Measurements from ENCODE around the gene MYH11.

MYH11 gene

DNA sequence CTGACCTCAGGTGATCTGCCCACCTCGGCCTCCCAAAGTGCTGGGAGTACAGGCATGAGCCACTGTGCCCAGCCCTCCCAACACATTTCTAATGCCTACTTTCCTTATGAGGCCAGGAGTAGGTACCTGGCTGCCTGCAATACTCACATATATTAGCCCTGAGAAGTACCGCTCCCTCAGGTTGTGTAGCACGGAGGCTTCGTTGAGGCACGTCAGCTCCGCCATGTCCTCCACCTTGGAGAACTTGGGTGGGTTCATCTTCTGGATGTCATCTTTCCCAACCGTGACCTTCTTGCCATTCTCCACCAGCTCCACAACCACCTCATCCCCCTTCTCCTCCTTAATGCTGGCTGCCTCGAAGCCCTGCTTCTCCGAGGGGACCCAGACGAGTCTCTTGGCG is 19.1 kb downstream of the MYH11 start:
- Histone ChIP-seq H3K27ac (ENCODE audit: poor library complexity, severe bottlenecking) (no peak overlapping the region), H3K36me3 (ENCODE audit: low read depth) (no peaks in the 10 kb centered on the region), H3K4me3 (ENCODE audit: severe bottlenecking) (no peak overlapping the region), H3K9me3 (ENCODE audit: severe bottlenecking) (no peaks in the 10 kb centered on the region), H3K4me1 (ENCODE audit: insufficient read depth, poor library complexity, severe bottlenecking) (no peaks in the 10 kb centered on the region), H3K27me3 (ENCODE audit: insufficient read depth, poor library complexity, severe bottlenecking) (no peaks in the 10 kb centered on the region)
- ATAC-seq (ENCODE audit: low read depth), result no peak
- no peak for DNase-seq (ENCODE audit: low spot score)
- TF ChIP-seq, protein P1, sequence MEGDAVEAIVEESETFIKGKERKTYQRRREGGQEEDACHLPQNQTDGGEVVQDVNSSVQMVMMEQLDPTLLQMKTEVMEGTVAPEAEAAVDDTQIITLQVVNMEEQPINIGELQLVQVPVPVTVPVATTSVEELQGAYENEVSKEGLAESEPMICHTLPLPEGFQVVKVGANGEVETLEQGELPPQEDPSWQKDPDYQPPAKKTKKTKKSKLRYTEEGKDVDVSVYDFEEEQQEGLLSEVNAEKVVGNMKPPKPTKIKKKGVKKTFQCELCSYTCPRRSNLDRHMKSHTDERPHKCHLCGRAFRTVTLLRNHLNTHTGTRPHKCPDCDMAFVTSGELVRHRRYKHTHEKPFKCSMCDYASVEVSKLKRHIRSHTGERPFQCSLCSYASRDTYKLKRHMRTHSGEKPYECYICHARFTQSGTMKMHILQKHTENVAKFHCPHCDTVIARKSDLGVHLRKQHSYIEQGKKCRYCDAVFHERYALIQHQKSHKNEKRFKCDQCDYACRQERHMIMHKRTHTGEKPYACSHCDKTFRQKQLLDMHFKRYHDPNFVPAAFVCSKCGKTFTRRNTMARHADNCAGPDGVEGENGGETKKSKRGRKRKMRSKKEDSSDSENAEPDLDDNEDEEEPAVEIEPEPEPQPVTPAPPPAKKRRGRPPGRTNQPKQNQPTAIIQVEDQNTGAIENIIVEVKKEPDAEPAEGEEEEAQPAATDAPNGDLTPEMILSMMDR (IDR thresholded peaks at IDR 0.05; ENCODE audit: poor library complexity, severe bottlenecking), result no peak

DNA sequence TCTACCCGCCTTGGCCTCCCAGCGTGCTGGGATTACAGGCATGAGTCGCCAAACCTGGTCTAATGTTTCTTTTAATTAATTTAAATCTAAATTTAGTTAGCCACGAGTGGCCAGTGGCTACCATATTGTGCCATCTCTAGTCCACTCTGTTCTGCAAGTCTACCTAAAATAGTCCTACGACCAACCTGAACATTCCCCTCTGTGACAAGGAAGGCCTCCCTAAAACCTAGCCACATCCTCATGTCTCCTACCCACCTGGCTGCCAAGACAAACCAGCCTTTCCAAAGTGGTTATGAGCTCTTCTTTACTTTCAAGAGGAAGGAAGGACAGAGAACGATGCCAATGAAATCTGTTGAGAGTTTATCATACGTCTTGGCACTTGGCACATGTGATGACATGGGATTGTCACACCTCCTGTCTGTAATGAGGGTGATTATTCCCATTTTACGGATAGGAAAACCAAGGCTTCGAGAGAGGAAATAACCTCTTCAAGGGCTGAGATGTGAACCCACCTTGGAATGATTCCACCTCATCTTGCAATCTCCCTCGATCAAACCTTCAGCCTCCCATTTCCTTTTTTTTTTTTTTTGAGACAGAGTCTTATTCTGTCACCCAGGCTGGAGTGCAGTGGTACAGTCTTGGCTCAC is 19.7 kb downstream of the MYH11 start:
- Histone ChIP-seq H3K4me1 (ENCODE audit: insufficient read depth, poor library complexity, severe bottlenecking) (no peaks in the 10 kb centered on the region), H3K27me3 (ENCODE audit: insufficient read depth, poor library complexity, severe bottlenecking) (no peaks in the 10 kb centered on the region), H3K27ac (ENCODE audit: poor library complexity, severe bottlenecking) (no peak overlapping the region), H3K4me3 (ENCODE audit: severe bottlenecking) (no peak overlapping the region), H3K36me3 (ENCODE audit: low read depth) (no peaks in the 10 kb centered on the region), H3K9me3 (ENCODE audit: severe bottlenecking) (no peaks in the 10 kb centered on the region)
- ATAC-seq (ENCODE audit: low read depth) (no peak), DNase-seq (ENCODE audit: low spot score) (no peak)
- TF ChIP-seq, protein P1 (IDR thresholded peaks at IDR 0.05; ENCODE audit: poor library complexity, severe bottlenecking), result no peak

DNA sequence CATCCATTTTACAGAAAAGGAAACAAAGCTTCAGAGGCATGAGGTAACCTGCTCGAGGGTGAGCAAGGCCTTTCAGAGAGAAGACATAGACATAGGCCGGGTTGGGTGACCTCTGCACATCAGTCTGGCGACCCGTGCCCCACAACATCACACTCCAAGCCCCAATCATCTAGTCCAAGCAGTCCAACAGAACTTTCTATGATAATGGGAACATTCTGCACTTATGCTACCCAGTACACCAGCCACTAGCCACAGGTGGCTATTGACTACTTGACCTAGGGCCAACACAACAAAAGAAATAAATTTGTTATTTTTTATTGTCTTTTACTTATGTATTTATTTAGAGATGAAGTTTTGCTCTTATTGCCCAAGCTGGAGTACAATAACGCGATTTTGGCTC is 20.8 kb downstream of the MYH11 start:
- DNase-seq (ENCODE audit: low spot score), result no peak
- TF ChIP-seq, protein P1 (IDR thresholded peaks at IDR 0.05; ENCODE audit: poor library complexity, severe bottlenecking), result no peak
- ATAC-seq (ENCODE audit: low read depth), result no peak
- H3K27me3 ChIP-seq (ENCODE audit: insufficient read depth, poor library complexity, severe bottlenecking), result no peaks in the 10 kb centered on the region
- H3K4me1 ChIP-seq (ENCODE audit: insufficient read depth, poor library complexity, severe bottlenecking), result no peaks in the 10 kb centered on the region
- no peak overlapping the region for H3K27ac ChIP-seq (ENCODE audit: poor library complexity, severe bottlenecking)
- H3K4me3 ChIP-seq (ENCODE audit: severe bottlenecking), result no peak overlapping the region
- H3K9me3 ChIP-seq (ENCODE audit: severe bottlenecking), result no peaks in the 10 kb centered on the region
- no peaks in the 10 kb centered on the region for H3K36me3 ChIP-seq (ENCODE audit: low read depth)

DNA sequence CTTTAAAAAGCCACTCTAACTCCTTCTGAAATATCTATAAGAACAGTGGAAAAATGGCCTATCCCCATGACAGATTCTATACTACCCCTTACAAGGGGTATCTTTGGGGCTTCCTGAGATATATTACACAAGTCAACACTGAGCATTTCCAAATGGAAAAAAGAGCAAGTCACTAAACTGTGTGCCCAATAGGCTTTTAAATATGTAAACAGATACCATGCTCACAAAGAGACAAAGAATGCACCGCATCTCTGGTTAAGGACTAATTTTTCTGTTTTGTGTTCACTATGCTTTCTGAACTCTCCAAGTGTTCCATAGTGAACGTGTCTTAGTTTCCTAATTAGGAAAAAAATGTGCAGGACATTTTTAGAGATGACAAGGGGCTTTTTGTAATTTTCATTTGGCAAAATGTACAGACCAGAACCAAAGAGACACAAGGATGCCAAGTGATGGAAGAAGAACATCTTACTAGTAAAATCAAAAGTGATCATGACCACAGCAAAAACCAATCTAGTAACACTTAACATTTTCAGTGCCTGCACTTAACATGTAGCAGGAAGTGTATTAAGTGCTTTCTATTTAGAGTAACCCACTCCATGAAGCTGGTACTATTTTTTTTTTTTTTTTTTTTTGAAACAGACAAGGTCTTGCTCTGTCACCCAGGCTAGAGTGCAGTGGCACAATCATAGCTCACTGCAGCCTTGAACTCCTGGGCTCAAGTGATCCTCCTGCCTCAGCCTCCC is 21.5 kb downstream of the MYH11 start:
- Histone ChIP-seq H3K4me3 (ENCODE audit: severe bottlenecking) (no peak overlapping the region), H3K27me3 (ENCODE audit: insufficient read depth, poor library complexity, severe bottlenecking) (no peaks in the 10 kb centered on the region), H3K4me1 (ENCODE audit: insufficient read depth, poor library complexity, severe bottlenecking) (no peaks in the 10 kb centered on the region), H3K27ac (ENCODE audit: poor library complexity, severe bottlenecking) (no peak overlapping the region), H3K9me3 (ENCODE audit: severe bottlenecking) (no peaks in the 10 kb centered on the region), H3K36me3 (ENCODE audit: low read depth) (no peaks in the 10 kb centered on the region)
- ATAC-seq (ENCODE audit: low read depth) (no peak), DNase-seq (ENCODE audit: low spot score) (no peak)
- TF ChIP-seq, protein P1 (IDR thresholded peaks at IDR 0.05; ENCODE audit: poor library complexity, severe bottlenecking), result no peak

DNA sequence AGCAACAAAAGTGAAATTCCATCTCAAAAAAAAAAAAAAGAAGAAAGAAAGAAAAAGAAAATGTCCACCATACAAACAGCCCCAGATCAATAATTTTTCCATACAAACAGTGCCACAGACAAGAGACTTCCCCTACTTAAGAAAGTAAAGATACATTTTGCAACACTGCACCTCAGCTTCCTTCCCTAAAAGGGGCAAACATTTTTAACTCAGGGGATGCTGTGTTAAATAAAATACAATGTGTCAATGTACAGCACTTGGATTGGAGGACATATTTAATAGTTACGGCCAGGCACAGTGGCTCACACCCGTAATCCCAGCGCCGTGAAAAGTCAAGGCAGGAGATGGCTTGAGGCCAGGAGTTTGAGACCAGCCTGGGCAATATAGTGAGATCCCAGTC is 22.3 kb downstream of the MYH11 start:
- TF ChIP-seq, protein P1 (IDR thresholded peaks at IDR 0.05; ENCODE audit: poor library complexity, severe bottlenecking), result no peak
- no peak for DNase-seq (ENCODE audit: low spot score)
- no peak overlapping the region for H3K4me3 ChIP-seq (ENCODE audit: severe bottlenecking)
- H3K9me3 ChIP-seq (ENCODE audit: severe bottlenecking), result no peaks in the 10 kb centered on the region
- no peak overlapping the region for H3K27ac ChIP-seq (ENCODE audit: poor library complexity, severe bottlenecking)
- H3K36me3 ChIP-seq (ENCODE audit: low read depth), result no peaks in the 10 kb centered on the region
- no peaks in the 10 kb centered on the region for H3K27me3 ChIP-seq (ENCODE audit: insufficient read depth, poor library complexity, severe bottlenecking)
- H3K4me1 ChIP-seq (ENCODE audit: insufficient read depth, poor library complexity, severe bottlenecking), result no peaks in the 10 kb centered on the region
- no peak for ATAC-seq (ENCODE audit: low read depth)

Measured in RWPE2 (cell line).